Head of caudate nucleus (tissue), 42 donors: ENCODE measurements around the gene ALG13.
"Not testable (repeated sequence)": the region's sequence is repeated elsewhere in the genome, so short reads cannot be mapped to it uniquely, and the experiment has no call there.

ENCODE experiments used
- DNase-seq, 42 donors: peaks; one replicate each; pipeline versions ENCODE4 v3.0.0 to v3.0.0-alpha.2; 2020 to 2021; ENCODE audit warnings: mixed read lengths in 7 of 42
- intact Hi-C: fragments of 100-400 bp; cut with DNase I; formaldehyde crosslinking; loops from one replicate; pipeline ENCODE4 v1.15.0; 2022

Gene ALG13

GRCh38 chrX:111680988-111681779, at the start of gene ALG13:
TSS of gene ALG13 (plus strand) at chrX:111681170. CDS start at chrX:111681219, 49 bp downstream.
- intact Hi-C loops: no loop called here
- DNase-seq: peak; percentile 79 to 95 (median 88)

GRCh38 chrX:111634823-111635729, 45.9 kb upstream of the ALG13 start:
- DNase-seq: no peak
- intact Hi-C loops: no loop called here

GRCh38 chrX:111641969-111642368, 39.0 kb upstream of the ALG13 start:
- intact Hi-C loops: no loop called here
- no peak for DNase-seq

- DNase-seq, intact Hi-C loops: not testable (repeated sequence)
These were observed 35.8 kb upstream of the ALG13 start for GRCh38 chrX:111645165-111645564.

DNA sequence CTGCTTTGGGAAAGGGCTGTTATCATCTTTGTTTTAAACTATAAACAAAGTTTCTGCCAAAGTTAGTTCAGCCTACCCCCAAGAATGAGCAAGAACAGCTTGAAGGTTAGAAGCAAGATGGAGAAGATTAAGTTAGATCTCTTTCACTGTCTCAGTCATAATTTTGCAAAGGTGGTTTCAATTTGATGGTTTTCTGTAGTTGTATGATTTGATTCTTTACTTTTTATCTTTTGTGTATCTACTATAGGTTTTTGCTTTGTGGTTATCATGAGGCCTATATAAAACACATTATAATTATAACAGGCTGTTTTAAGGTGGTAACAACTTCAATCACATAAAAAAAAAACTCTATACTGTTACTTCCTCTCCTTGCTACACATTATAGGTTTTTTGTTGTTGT, 35.4 kb upstream of the ALG13 start:
- intact Hi-C loops: no loop called here

GRCh38 chrX:111646515-111646914, 34.5 kb upstream of the ALG13 start:
- DNase-seq: no peak
- intact Hi-C loops: no loop called here

More for the DNA sequence above, 35.4 kb upstream of the ALG13 start:
- DNase-seq: no peak

DNA sequence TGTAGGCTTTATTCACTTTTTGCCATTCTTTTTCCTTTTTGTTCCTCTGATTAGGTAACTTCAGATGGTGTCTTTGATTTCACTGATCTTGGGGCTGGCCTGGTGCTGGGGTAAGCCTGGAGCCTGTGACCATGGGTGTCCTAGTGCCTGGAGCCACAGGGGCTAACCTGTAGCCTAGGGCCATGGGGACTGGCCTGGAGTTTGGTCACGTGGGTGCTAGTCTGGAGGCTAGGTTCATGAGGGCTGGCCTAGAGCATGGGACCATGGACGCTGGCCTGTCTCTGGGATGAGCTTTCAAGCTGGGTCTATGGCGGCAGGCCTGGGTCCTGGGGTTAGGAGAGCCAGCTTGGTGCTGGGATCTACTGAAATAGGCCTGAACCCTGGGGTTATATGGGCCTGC, 32.2 kb upstream of the ALG13 start:
- no peak for DNase-seq
- intact Hi-C loops: no loop called here

DNA sequence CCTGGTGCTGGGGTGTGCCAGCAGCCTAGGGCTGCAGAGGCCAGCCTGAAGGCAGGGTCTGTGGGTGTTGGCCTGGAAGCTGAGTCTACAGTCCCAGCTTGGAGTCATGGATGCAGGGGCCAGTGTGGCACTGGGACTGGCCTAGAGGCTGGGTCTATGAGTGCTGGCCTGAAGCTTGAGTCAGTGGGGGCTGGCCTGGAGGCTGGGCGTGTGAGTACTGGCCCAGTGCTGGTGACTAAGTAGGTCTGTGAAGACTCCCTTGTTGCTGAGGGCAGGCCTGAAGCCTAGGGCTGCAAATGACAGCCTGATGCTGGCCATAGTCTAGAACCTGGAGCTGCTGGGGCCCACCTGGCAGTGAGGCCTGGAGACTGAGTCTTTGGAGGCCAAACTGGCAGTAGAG, 31.3 kb upstream of the ALG13 start:
- intact Hi-C loops: no loop called here
- no peak for DNase-seq

DNA sequence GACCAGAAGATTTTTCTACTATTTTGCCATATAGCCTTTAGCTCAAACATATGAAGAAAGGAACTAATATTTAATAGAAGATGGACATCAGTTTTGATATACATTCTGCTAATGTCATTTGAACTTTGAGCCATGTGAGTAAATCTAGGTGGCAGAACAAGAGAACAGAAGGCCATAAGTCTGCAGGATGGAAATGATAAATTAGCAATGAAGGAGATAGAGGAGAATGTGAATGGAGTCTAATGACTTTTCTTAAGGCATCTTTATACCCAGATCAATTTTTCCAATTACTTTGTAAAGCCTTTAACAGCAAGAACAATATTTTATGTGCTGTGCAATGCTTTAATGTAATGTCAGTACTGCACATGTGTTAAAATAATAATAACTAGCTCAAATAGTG, 30.1 kb upstream of the ALG13 start:
- intact Hi-C loops: no loop called here
- no peak for DNase-seq

DNA sequence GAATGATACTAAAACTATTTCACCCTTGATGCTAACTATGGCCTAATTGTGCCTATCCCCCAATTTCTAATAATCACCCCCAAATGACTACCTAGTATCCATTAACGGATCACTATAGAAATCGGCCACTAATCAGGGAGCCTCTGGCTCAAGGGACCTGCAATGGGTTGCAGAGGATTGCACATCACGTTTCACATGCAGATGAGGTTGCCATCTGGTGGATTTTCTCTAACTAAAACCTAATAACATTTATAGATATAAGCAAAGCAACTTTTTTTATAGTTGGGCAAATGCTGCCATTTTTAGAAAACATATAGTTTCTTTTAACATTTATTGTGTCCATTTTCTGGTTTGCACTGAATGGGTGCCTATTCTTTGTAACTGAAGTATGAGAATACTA, 28.3 kb upstream of the ALG13 start:
- DNase-seq: no peak

DNA sequence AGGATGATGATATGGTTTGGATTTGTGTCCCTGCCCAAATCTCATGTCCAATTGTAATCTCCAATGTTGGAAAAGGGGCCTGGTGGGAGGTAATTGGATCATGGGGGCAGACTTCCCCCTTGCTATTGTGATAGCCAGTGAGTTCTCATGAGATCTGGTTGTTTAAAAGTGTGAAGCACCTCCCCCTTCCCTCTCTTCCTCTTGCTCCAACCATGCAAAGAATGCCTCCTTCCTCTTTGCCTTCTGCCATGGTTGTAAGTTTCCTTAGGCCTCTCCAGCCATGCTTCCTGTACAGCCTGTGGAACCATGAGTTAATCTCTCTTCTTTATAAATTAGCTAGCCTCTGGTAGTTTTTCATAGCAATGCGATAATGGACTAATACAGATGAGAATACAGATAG, 19.7 kb upstream of the ALG13 start:
- intact Hi-C loops: no loop called here

More for the DNA sequence above, 28.3 kb upstream of the ALG13 start:
- intact Hi-C loops: no loop called here

GRCh38 chrX:111662292-111662691, 18.7 kb upstream of the ALG13 start:
- intact Hi-C loops: no loop called here
- DNase-seq: no peak

More for the DNA sequence above, 19.7 kb upstream of the ALG13 start:
- no peak for DNase-seq

DNA sequence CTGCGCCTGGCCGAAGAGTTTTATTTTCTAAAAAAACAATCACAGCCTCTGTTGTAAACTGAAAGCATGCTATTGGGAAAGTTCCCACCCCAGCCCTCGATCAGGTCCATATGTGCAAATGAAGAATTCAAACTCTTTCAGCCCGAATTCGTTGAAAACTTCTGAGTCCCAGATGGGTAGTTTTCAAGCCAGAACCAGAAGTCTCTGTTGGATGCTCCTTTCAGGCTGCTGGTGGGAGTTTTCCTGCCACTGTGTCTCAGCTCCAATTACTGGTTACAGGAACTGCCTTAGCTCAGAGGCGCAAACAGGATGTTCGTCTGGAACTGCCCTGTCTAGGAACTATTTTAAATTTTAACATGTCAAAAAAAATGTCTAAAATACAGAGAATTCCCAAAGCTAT, 9.3 kb upstream of the ALG13 start:
- intact Hi-C loops: no loop called here
- DNase-seq: no peak

DNA sequence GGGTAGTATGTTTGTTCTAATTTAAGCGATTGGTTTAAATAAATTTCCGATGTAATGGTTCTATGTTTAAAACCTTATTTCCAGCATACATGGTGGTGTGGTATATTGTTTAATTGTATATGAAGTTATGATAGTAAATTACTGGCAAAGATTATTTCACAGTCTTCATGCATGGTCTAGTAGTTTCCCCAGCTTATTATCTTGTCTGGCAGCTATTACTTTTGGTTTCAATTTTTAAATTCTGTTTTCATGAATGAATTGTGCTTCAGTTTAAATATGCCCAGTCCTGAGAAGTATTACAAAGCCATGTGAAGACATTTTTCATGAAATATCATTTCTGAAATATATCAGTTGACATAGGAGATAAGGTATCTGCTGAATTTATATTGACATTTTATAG, 6.3 kb downstream of the ALG13 start:
- intact Hi-C loops: no loop called here

DNA sequence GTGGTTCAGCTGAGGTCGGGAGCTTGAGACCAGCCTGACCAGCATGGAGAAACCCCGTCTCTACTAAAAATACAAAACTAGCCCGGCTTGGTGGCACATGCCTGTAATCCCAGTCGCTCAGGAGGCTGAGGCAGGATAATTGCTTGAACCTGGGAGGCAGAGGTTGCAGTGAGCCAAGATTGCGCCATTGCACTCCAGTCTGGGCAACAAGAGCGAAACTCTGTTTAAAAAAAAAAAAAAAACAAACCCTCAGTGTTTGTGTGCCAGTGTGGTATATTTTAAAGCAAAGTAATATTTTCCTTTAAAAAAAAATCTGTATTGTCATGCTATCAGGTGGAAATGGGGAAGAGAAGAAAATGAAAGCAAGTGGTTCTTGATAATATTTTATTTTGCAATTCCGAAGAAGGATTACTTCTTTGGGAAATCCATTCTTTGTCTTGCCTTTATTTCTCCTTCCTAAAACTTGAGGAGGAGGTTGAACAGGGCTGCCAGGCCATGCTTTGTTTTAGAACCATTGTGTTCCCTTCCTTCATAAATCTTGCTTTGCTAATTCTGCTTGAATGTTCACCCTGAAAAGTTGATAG, 14.4 kb downstream of the ALG13 start:
- DNase-seq: no peak
- intact Hi-C loops: no loop called here

More for the DNA sequence above, 6.3 kb downstream of the ALG13 start:
- DNase-seq: no peak

DNA sequence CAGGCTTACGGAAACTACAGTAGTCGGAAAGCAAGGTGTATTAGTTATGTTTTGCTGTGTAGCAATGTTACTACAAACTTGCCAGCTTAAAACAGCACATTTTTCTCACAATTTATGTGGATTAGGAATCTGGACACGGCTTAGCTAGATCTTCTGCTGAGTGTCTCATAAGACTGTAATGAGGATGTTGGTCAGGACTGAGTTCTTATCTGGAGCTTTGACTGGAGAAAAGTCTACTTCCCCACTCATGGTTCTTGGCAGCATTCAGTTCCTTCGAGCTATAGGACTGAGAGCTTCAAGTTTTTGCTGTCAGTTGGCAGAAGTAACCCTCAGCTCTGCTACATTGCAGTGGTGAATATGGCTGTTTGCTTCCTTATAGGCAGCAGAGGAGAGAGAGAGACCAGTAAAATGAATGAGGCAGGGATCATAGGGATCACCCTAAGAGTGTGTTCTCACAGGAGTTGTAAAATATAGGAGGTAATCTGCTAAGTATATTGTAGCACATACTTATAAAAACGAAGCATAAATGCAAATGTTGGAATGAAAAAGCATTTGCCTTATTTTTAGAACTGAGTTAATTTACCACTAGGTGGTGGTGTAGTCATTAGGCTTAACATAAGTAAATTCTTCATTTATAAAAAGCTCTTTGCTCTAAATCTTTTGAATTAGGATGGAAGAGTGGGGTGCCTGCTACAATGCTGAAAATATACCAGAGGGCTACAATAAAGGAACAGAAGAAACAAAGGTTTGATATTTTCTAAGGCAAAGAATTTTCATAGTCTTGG, 38.6 kb downstream of the ALG13 start:
- intact Hi-C loops: no loop called here
- peak in 1 of 42 donors; percentile 1 for DNase-seq

DNA sequence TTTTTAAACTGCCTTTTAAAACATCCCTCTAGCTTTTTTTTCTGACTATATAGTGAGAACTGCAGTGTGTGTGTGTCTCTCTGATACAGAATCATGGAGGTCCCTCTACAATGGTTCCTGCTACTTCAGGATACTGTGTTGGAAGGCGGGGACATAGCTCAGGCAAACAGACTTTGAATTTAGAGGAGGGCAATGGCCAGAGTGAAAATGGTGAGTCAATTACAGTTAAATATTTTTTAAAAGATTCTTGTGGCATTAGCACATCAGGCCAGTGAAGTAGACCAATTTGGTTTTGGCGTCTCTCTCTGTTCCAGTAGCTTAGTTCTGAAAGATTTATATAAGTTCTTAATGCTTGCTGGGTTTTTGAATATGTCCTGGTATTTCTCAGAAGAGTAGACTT, 47.1 kb downstream of the ALG13 start:
- intact Hi-C loops: no loop called here
- no peak for DNase-seq

- no peak for DNase-seq
- intact Hi-C loops: no loop called here
These were observed 50.4 kb downstream of the ALG13 start for GRCh38 chrX:111731351-111731750.

DNA sequence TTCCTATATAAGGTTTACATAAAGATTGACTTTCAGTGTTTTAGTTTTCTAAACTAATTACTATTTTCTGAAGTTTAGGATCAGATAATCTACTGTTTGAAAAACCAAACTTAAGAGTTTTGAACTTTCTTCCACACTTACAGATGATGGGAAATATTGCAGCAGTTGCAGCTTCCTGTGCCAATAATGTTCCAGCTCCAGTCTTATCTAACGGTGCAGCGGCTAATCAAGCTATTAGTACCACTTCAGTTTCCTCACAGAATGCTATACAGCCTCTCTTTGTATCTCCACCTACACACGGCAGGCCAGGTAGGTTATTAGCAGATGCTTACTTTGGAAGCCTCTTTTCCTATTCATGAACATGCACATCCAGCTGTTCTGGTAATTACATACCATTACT, 55.6 kb downstream of the ALG13 start:
- no peak for DNase-seq
- intact Hi-C loops: no loop called here
